Neutrophil (primary cell): ENCODE measurements around the gene BDP1.
"Not testable (repeated sequence)": the region's sequence is repeated elsewhere in the genome, so short reads cannot be mapped to it uniquely, and the experiment has no call there.

Experiments used
- H3K27ac ChIP-seq: fragments of 200-600 bp; sonication (generic); 2 replicates; pipeline ENCODE4 v1.5.1; 2016; ENCODE audit warnings: mild to moderate bottlenecking, moderate library complexity
- H3K27me3 ChIP-seq: fragments of 200-600 bp; sonication (generic); 2 replicates; pipeline ENCODE4 v1.6.0; 2016; ENCODE audit warnings: mild to moderate bottlenecking
- H3K36me3 ChIP-seq: fragments of 200-600 bp; sonication (generic); 2 replicates; pipeline ENCODE4 v1.5.1; 2017
- H3K4me1 ChIP-seq, 2 experiments: fragments of 200-600 bp in 1 of 2; sonication (generic) in 1 of 2; 1 replicate in 1 of 2; 2 replicates in 1 of 2; pipeline versions ENCODE4 v1.5.1 to v1.6.1; 2013 to 2016; ENCODE audit warnings: low read depth in 1 of 2, low read length in 1 of 2, mild to moderate bottlenecking in 1 of 2, moderate library complexity in 1 of 2; ENCODE audit not compliant: control insufficient read depth in 1 of 2, insufficient read depth in 1 of 2
- H3K4me3 ChIP-seq, 2 experiments: fragments of 200-600 bp in 1 of 2; sonication (generic) in 1 of 2; 1 replicate in 1 of 2; 2 replicates in 1 of 2; pipeline ENCODE4 v1.5.1; 2013 to 2016; ENCODE audit warnings: low read depth in 1 of 2, low read length in 1 of 2, mild to moderate bottlenecking in 1 of 2, moderate library complexity in 1 of 2
- H3K9me3 ChIP-seq: fragments of 200-600 bp; sonication (generic); 2 replicates; pipeline ENCODE4 v1.5.1; 2016
- CTCF ChIP-seq: fragments of 200-600 bp; sonication (generic); IDR thresholded peaks from 2 replicates; pipeline ENCODE4 v1.5.1; 2016; ENCODE audit warnings: antibody characterized with exemption

Gene BDP1

GRCh38 chr5:71482132-71482531 is 26.7 kb downstream of the BDP1 start:
- Histone ChIP-seq H3K4me3 (no peak overlapping the region), H3K4me1 (no peaks in the 10 kb centered on the region), H3K9me3 (no peaks in the 10 kb centered on the region), H3K36me3 (peaks cover 52% of the 10 kb centered on the region), H3K27me3 (no peaks in the 10 kb centered on the region), H3K27ac (no peak overlapping the region)
- no peak for TF ChIP-seq CTCF

DNA sequence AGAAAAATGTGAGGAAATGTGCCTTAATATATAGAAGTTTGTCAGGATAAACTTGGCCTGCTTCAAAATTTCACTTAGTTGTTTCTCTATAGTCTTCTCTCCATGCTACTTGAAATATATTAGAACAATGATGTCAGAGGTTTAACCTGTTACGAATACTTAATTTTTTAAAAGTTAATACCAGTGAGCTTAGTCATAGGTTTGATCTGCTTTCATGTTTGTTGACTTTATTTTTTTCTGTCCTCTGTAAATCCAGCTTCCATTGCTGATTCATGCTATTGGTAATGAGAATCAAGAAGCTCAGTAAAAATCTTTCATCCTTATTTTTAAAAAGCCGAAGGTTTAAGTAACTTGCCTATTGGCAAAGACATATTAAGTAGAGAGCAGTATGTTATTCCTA is 27.9 kb downstream of the BDP1 start:
- no peak overlapping the region for H3K4me3 ChIP-seq
- H3K4me1 ChIP-seq, result no peaks in the 10 kb centered on the region
- no peak overlapping the region for H3K27ac ChIP-seq
- H3K27me3 ChIP-seq, result no peaks in the 10 kb centered on the region
- peaks cover 56% of the 10 kb centered on the region for H3K36me3 ChIP-seq
- no peak for TF ChIP-seq CTCF
- no peaks in the 10 kb centered on the region for H3K9me3 ChIP-seq

DNA sequence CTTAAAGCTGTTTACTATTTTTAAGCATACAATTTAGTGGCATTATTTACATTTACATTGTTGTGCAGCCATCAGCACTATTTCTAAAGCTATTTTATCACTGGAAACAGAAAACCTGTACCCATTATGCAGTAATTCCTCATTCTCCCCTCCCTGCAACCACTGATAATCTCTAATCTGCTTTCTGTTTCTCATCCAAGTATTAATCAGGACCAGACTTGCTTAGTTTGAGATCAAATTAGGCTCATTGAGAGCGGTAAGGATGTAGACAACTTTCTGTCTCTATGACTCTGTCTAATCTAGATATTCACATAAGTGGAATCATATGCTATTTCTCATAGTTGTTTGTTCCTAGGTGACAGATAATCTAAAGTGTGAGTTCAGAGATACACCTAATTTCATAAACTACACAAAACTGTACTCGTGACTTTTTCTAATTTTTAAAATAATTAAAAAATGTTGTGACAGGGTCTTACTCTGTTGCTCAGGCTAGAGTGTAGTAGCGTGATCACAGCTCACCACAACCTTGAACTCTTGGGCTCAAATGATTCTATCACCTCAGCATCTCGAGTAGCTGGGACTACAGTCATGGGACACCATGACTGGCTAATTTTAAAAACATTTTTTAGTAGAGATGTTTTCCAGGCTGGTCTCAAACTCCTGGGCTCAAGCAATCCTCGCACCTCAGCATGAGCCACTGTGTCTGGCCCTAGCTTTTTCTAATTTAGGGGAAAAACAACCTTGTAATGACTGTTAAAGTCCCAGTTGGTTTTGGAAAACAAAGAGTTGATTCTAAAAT is 37.6 kb downstream of the BDP1 start:
- Histone ChIP-seq H3K36me3 (peaks cover 84% of the 10 kb centered on the region), H3K4me3 (no peak overlapping the region), H3K9me3 (no peaks in the 10 kb centered on the region), H3K4me1 (peaks cover 4% of the 10 kb centered on the region in 2 experiments), H3K27me3 (no peaks in the 10 kb centered on the region), H3K27ac (no peak overlapping the region)
- no peak for TF ChIP-seq CTCF

- H3K27me3 ChIP-seq, H3K4me3 ChIP-seq, H3K9me3 ChIP-seq, H3K27ac ChIP-seq, H3K4me1 ChIP-seq: not testable (repeated sequence)
- peaks cover 78% of the 10 kb centered on the region for H3K36me3 ChIP-seq
These were observed 38.8 kb downstream of the BDP1 start for GRCh38 chr5:71494202-71494601.

- H3K4me1 ChIP-seq, H3K9me3 ChIP-seq, H3K27me3 ChIP-seq, H3K4me3 ChIP-seq, H3K27ac ChIP-seq: not testable (repeated sequence)
- peaks cover 67% of the 10 kb centered on the region for H3K36me3 ChIP-seq
These were observed 43.3 kb downstream of the BDP1 start for GRCh38 chr5:71498756-71499155.

GRCh38 chr5:71503536-71503935 is 48.1 kb downstream of the BDP1 start:
- Histone ChIP-seq H3K9me3 (no peaks in the 10 kb centered on the region), H3K27me3 (no peaks in the 10 kb centered on the region), H3K36me3 (peaks cover 73% of the 10 kb centered on the region), H3K4me1 (peaks cover 3 to 5% of the 10 kb centered on the region in 2 experiments), H3K27ac (no peak overlapping the region), H3K4me3 (no peak overlapping the region)
- TF ChIP-seq CTCF, result no peak
